Calu3 (cell line): ENCODE data around the gene LIMCH1. TPM values are rescaled to one million over a fixed set of nuclear protein-coding genes. Genes with fewer than 3 reads are reported as not detected.

Experiments
- BruUV-seq: library from RNA; stranded (reverse); fragments of 400-500 nt; replicated peaks from 2 replicates; lab custom pipeline; 2021; lab: Mats Ljungman, UMichigan
- CTCF ChIA-PET: fragments of 300-600 bp; sonication (Branson Sonifier 250); formaldehyde crosslinking; loops from one replicate; lab custom pipeline; 2022; ENCODE audit warnings: antibody characterized with exemption; lab: Charles Lee
- DNase-seq: peaks from one replicate; pipeline ENCODE4 v3.0.0; 2022
- H3K27ac Mint-ChIP-seq: one replicate; pipeline ENCODE4 v1.8.0; 2022; ENCODE audit warnings: mixed read lengths; ENCODE audit not compliant: unreplicated experiment
- H3K27me3 Mint-ChIP-seq: one replicate; pipeline ENCODE4 v1.8.0; 2022; ENCODE audit warnings: mixed read lengths; ENCODE audit not compliant: unreplicated experiment
- H3K36me3 Mint-ChIP-seq: one replicate; pipeline ENCODE4 v1.8.0; 2022; ENCODE audit warnings: mild to moderate bottlenecking, moderate library complexity, mixed read lengths; ENCODE audit not compliant: insufficient read depth, unreplicated experiment
- H3K4me1 Mint-ChIP-seq: one replicate; pipeline ENCODE4 v1.8.0; 2022; ENCODE audit warnings: mild to moderate bottlenecking, low read depth, mixed read lengths; ENCODE audit not compliant: unreplicated experiment
- H3K4me3 Mint-ChIP-seq: one replicate; pipeline ENCODE4 v1.8.0; 2022; ENCODE audit warnings: mild to moderate bottlenecking, low read depth, moderate library complexity, mixed read lengths; ENCODE audit not compliant: unreplicated experiment
- H3K9me3 Mint-ChIP-seq: one replicate; pipeline ENCODE4 v1.8.0; 2022; ENCODE audit warnings: low read depth, mixed read lengths; ENCODE audit not compliant: unreplicated experiment
- CTCF ChIP-seq: fragments of 200-600 bp; IDR thresholded peaks from one replicate; pipeline ENCODE4 v1.8.0; 2022; ENCODE audit warnings: antibody characterized with exemption; ENCODE audit not compliant: unreplicated experiment
- intact Hi-C: fragments of 100-400 bp; cut with micrococcal nuclease; formaldehyde crosslinking; loops from one replicate; pipeline ENCODE4 v1.10.0; 2022; ENCODE audit not compliant: unreplicated experiment
- total RNA-seq: library from RNA; stranded (reverse); gene quantifications from 2 replicates; pipeline ENCODE4 v1.2.3, GENCODE V29; 2022

LIMCH1 gene
- total RNA-seq, 1 experiment from 2014 or later, result 78.7 TPM

GRCh38 chr4:41579526-41579925 is 41.6 kb downstream of the LIMCH1 start:
- CTCF ChIA-PET, result interaction anchor here (0.7 kb wide), 1 partner anchor 344 kb away, joined by 3 read pairs; no protein-coding TSS in a partner anchor
- H3K4me3 Mint-ChIP-seq, result no peak overlapping the region
- no peak for DNase-seq
- H3K9me3 Mint-ChIP-seq, result peaks cover 7% of the 10 kb centered on the region
- H3K27ac Mint-ChIP-seq, result no peak overlapping the region
- no peaks in the 10 kb centered on the region for H3K36me3 Mint-ChIP-seq
- intact Hi-C loops, result no loop called here
- H3K4me1 Mint-ChIP-seq, result no peaks in the 10 kb centered on the region
- no peaks in the 10 kb centered on the region for H3K27me3 Mint-ChIP-seq
- TF ChIP-seq CTCF, result no peak
- no TSS peak for BruUV-seq

- Mint-ChIP-seq H3K27me3 (no peaks in the 10 kb centered on the region), H3K36me3 (no peaks in the 10 kb centered on the region), H3K4me1 (no peaks in the 10 kb centered on the region), H3K4me3 (no peak overlapping the region), H3K9me3 (peaks cover 10% of the 10 kb centered on the region), H3K27ac (no peak overlapping the region)
- no peak for DNase-seq
- CTCF ChIA-PET, result no interaction called here
- intact Hi-C loops, result no loop called here
- no TSS peak for BruUV-seq
- TF ChIP-seq CTCF, result no peak
Observed at GRCh38 chr4:41580007-41580406, 42.0 kb downstream of the LIMCH1 start.

GRCh38 chr4:41586675-41587225 is 48.8 kb downstream of the LIMCH1 start:
- intact Hi-C loops, result no loop called here
- peaks cover 11% of the 10 kb centered on the region for H3K9me3 Mint-ChIP-seq
- peaks cover 32% of the 10 kb centered on the region for H3K4me1 Mint-ChIP-seq
- BruUV-seq, result no TSS peak
- no peak overlapping the region for H3K27ac Mint-ChIP-seq
- DNase-seq, result no peak
- no peak for TF ChIP-seq CTCF
- H3K36me3 Mint-ChIP-seq, result peaks cover 5% of the 10 kb centered on the region
- CTCF ChIA-PET, result no interaction called here
- no peaks in the 10 kb centered on the region for H3K27me3 Mint-ChIP-seq
- H3K4me3 Mint-ChIP-seq, result no peak overlapping the region

GRCh38 chr4:41587286-41587685 is 49.3 kb downstream of the LIMCH1 start:
- peaks cover 32% of the 10 kb centered on the region for H3K4me1 Mint-ChIP-seq
- H3K4me3 Mint-ChIP-seq, result no peak overlapping the region
- no peak for DNase-seq
- BruUV-seq, result no TSS peak
- CTCF ChIA-PET, result no interaction called here
- peaks cover 11% of the 10 kb centered on the region for H3K9me3 Mint-ChIP-seq
- H3K27ac Mint-ChIP-seq, result no peak overlapping the region
- H3K27me3 Mint-ChIP-seq, result no peaks in the 10 kb centered on the region
- H3K36me3 Mint-ChIP-seq, result peaks cover 5% of the 10 kb centered on the region
- TF ChIP-seq CTCF, result no peak
- intact Hi-C loops, result no loop called here
